HG03159 (cell line): Measurements from ENCODE around the gene ARMC6.
"Not testable (repeated sequence)": the region's sequence is repeated elsewhere in the genome, so short reads cannot be mapped to it uniquely, and the experiment has no call there.

Experiments
- ATAC-seq: cut with Tn5 transposase; IDR thresholded peaks from one replicate; pipeline ENCODE4 v1.9.1; 2021; ENCODE audit warnings: mild to moderate bottlenecking, moderate library complexity; ENCODE audit not compliant: unreplicated experiment

Gene ARMC6

GRCh38 chr19:19022380-19022961, 10.9 kb upstream of the ARMC6 start:
- no peak for ATAC-seq

GRCh38 chr19:19023376-19023775, 10.0 kb upstream of the ARMC6 start:
- not testable (repeated sequence) for ATAC-seq

- no peak for ATAC-seq
Observed at GRCh38 chr19:19025861-19026260, 7.5 kb upstream of the ARMC6 start.

DNA sequence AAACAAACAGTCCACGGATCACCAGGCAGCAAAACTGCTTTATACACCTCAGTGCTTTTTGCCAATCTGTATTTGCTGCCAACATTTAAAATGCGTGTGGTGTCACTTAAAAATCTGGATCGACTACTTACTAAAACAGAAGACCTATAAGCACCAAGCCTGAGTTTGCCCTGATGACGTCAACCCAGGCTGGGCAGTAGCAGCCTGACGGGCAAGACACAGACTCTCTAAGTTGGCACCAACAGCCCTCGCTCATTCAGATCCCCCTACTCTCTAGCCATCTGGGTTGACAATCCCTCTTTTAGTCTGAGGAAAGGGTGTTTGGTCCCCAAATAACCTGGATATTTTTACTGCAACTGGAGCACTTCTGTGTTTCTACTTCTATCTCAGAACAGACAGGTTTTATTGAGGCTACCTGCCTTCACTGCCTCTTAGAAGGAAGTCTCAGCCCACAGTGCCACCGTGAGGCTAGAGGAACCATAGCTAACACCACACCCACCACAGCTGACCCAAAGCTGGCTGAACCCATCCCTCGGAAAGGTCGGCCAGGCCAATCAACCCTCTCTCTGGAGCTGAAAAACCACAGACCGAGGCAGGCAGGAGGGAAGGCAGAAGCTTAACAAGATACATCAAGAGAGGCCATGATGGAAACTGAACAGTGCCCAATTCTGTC, 7.0 kb upstream of the ARMC6 start:
- ATAC-seq, result no peak

DNA sequence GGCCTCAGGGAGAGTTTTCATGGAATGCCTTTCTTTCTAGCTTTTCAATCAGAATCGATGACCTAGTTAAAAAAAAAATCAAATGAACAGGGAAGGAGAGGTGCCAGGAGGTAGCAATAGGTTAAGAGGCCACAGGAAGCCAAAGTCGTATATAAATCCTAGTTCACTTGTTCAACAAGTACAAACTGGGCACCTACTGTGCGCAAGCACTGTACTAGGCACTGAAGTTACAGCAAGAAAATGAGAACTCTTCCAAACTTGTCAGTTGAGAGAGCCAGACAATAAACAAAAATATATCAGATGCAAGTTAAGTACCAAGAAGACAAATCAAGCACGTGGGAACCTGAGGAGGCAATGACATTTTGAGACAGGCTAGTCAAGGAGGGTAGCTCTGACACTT, 6.2 kb upstream of the ARMC6 start:
- no peak for ATAC-seq

DNA sequence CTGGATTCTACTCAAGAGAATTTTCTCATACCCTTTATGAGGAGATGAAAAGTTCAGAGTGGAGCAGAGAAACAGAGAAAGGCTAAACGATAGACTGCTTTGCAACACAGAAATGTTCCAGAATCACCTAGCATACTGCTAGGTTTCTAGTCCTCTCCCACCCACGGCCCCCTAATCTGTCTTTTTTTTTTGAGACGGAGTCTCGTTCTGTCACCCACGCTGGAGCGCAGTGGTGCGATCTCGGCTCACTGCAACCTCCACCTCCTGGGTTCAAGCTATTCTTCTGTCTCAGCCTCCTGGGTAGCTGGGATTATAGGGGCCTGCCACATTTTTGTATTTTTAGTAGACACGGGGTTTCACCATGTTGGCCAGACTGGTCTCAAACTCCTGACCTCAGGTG, 4.9 kb upstream of the ARMC6 start:
- no peak for ATAC-seq

- no peak for ATAC-seq
Observed at GRCh38 chr19:19031891-19032290, 1.5 kb upstream of the ARMC6 start.

- peak; percentile 55 for ATAC-seq
Observed at GRCh38 chr19:19032420-19033175, 805 bp upstream of the ARMC6 start.

GRCh38 chr19:19033176-19033425, 302 bp upstream of the ARMC6 start:
- peak; percentile 24 for ATAC-seq

DNA sequence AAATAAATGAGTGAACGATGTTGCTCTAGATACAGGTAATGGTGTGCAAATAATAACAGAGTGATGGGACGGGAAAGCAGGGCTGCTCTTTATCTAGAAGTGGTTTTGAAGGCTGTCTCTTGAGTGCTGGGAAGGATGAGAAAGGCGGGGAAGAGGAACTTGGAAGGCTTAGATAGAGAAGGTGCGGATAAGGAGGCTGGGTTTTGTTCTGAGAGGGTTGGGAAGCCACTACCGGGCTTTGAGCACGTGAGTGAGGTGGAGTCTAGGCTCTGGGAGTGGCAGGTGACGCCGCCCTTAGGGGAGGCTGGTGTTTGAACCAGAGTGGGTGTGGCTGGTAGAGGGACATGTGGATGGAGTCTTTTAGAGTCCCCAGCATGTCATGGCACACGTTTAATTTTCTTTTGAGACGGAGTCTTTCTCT, 811 bp downstream of the ARMC6 start:
- peak; percentile 47 for ATAC-seq

DNA sequence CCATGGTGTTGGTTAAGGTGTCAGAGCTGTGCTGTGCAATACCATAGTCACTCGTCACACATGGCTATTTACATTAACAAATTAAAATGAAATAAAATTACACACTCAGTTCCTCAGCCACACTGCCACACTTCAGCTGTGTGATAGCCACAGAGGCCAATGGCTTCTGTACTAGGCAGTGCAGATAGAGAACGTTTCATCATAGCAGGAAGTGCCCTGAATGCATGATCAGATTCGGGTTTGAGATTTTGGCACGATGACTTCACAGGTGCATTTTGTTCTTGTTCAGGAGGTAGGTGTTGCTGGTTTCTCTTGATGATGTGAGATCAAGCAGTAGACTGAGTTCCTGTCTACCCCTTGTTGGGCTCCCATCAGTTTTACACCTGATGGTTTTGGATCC, 6.5 kb downstream of the ARMC6 start:
- ATAC-seq, result no peak

DNA sequence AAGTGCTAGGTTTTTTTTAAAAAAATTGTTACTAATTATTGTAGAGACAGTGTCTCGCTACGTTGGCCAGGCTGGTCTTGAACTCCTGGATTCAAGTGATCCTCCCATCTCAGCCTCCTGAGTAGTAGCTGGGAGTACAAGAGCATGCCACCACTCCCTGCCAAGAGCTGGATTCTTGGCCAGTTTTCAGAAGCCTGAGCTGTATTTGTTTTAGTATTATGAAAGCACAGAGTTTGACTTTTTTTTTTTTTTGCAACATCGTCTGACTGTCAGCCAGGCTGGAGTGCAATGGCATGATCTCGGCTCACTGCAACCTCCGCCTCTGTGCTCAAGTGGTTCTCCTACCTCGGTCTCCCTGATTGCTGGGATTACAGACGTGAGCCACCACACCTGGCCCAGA, 7.0 kb downstream of the ARMC6 start:
- ATAC-seq, result no peak

GRCh38 chr19:19042732-19043280, 9.4 kb downstream of the ARMC6 start:
- ATAC-seq, result no peak

DNA sequence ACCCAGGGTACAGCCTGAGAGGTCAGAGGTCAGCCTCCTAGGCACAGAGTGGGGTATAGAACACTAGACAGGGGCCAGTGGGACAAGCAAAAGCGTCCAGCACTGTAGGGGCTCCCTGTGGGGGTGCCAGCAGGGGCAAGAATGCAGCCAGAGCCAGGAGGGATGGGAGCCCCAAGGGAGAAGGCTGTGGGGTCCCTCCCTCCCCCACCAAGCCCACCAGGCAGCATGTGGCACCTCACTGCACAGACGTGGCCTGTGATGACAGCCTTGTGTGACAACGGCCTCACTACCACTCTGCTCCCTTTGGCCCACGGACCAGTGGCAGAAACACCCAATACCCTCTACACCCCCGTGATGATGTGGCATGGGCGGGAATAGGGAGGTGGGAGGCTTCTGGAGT, 10.1 kb downstream of the ARMC6 start:
- no peak for ATAC-seq

DNA sequence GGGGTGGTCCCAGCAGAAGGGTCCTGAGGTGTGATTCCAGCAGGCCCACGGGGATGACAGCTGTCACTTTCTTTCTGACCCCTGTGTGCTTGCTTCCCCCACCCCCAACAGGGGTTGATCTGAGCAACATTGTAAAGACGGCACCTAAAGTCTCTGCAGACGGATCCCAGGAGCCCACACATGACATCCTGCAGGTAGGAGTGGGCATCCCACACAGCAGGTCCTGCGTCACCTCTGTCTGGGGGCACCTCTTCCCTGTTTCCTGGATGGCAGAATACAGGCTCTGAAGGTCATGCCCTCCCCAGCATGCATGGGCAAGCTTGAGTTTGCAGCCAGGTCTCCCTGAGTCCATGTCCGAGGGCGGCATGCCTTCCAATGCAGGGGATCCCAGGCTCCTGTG, 10.5 kb downstream of the ARMC6 start:
- no peak for ATAC-seq

DNA sequence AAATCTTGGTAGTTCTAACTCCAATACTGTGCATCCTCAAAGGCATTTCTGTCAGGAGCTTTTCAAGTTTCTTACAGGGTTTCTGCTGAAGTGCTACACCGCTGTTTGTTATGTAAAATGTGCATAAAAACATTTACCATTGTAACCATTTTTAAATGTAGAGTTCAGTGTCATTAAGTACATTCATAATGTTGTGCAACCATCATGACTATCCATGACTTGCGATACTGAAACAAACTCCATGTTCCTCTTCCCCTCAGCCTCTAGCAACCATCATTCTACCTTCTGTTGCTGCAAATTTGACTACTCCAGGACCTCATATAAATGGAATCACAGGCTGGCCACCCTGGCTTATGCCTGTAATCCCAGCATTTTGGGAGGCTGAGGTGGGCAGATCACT, 16.0 kb downstream of the ARMC6 start:
- no peak for ATAC-seq

DNA sequence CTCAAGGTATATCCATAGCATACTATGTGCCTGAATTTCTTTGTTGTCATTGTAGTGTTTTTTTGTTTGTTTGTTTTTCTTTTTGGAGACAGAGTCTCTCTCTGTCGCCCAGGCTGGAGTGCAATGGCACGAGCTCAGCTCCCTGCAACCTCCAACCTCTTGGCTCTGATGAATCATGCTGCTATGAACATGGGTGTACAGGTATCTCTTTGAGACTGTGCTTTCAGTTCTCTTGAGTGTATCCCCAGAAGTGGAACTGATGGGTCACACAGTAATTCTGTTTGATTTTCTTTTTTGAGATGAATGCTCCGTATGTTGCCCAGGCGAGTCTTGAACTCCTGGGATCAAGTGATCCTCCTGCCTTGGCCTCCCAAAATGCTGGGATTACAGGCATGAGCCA, 16.7 kb downstream of the ARMC6 start:
- ATAC-seq, result no peak

- no peak for ATAC-seq
Observed at GRCh38 chr19:19050731-19051130, 17.3 kb downstream of the ARMC6 start.

DNA sequence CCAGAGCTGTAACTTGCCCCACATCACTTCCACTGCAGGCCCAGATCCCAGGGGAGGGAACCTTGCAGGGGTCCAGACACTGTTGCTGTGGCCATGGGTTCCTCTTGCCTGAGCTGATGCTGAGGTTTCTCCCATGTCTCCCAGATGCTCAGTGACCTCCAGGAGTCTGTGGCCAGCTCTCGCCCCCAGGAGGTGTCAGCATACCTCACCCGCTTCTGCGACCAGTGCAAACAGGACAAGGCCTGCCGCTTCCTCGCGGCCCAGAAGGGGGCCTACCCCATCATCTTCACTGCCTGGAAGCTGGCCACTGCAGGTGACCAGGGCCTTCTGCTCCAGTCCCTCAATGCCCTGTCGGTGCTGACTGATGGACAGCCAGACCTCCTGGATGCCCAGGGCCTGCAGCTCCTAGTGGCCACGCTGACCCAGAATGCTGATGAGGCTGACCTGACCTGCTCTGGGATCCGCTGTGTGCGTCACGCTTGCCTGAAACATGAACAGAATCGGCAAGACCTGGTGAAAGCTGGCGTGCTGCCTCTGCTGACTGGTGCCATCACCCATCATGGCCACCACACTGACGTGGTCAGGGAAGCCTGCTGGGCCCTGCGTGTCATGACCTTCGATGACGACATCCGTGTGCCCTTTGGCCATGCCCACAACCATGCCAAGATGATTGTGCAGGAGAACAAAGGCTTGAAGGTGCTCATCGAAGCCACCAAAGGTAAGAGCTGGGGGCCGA, 18.2 kb downstream of the ARMC6 start:
- ATAC-seq, result no peak

DNA sequence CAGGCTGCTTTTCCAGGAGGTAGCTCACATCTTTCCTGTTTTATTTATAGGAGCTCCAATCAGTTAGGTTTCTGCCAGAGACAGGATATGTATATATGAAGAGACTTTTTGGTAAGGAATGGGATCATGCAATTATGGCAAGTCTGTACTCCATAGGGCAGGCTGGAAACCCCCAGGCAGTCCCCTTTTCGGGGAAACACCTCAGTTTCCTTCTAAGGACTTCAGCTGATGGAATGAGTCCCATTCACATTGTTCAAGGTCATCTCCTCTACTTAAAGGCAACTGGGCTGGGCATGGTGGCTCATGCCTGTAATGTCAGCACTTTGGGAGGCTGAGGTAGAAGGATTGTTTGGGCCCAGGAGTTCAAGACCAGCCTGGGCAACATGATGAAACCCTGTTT, 19.5 kb downstream of the ARMC6 start:
- no peak for ATAC-seq

- no peak for ATAC-seq
Observed at GRCh38 chr19:19053508-19054314, 20.3 kb downstream of the ARMC6 start.
